ENCODE results near the gene REEP6. TPM values are rescaled to one million over a fixed set of nuclear protein-coding genes. Genes with fewer than 3 reads are reported as not detected.

REEP6 gene
- total RNA-seq, 2 donors from 2014 or later: 5.0 to 6.4 TPM

DNA sequence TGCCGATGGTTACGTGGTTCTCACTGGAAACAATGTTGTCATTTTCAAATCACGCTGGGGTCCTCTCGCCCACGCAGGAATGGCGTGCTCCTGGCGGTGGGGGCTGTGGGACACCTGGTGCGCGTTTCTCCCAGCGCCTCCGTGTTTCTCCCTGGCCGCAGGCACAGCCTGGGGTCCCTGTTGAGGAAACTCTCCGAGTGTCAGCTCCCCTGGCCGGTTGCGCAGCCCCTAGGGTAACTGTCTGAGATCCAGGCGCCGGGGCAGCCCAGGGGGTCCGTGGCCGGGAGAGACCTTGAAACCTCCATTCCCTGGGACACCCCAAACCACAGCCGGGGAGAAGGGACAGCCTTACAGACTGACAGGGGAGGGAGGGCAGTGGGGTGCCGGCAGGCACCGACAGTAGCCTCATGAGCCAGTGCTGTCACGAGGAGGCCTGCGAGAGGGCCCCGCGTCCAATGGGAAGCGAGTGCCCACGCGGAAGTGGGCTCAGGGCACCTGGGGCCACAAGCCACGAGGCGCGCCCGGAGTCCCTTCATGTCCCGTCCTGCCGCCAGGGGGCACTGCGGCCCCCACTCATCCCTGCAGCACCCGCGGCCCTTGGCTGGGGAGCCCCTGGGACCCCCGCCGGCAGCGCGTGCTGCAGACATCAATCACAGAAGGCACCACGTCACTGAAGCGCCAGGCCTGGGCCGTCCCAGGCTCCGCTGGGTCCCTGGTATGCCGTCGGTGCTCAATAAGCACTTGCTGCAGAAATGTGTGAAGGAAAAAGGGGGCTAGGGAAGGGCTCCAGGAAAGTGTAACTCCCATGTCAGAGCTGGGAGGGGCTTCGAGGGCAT lies 12.3 kb downstream of the REEP6 start:
- Histone ChIP-seq H3K27ac (no peak overlapping the region), H3K4me1 (peaks cover 7% of the 10 kb centered on the region), H3K36me3 (no peaks in the 10 kb centered on the region), H3K9ac (ENCODE audit: low read depth in 2 of 2, low read length in 2 of 2) (peak overlapping the region in 1 of 2 donors; percentile 12), H3K4me3 (peak overlapping the region; percentile 5), H3K27me3 (peaks cover 19% of the 10 kb centered on the region), H3K9me3 (no peaks in the 10 kb centered on the region)
- DNase-seq: peak; percentile 62
- TF ChIP-seq, protein P1, sequence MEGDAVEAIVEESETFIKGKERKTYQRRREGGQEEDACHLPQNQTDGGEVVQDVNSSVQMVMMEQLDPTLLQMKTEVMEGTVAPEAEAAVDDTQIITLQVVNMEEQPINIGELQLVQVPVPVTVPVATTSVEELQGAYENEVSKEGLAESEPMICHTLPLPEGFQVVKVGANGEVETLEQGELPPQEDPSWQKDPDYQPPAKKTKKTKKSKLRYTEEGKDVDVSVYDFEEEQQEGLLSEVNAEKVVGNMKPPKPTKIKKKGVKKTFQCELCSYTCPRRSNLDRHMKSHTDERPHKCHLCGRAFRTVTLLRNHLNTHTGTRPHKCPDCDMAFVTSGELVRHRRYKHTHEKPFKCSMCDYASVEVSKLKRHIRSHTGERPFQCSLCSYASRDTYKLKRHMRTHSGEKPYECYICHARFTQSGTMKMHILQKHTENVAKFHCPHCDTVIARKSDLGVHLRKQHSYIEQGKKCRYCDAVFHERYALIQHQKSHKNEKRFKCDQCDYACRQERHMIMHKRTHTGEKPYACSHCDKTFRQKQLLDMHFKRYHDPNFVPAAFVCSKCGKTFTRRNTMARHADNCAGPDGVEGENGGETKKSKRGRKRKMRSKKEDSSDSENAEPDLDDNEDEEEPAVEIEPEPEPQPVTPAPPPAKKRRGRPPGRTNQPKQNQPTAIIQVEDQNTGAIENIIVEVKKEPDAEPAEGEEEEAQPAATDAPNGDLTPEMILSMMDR (IDR thresholded peaks at IDR 0.05): peak; percentile 85
- intact Hi-C loops (cut with DNase I): no loop called here

DNA sequence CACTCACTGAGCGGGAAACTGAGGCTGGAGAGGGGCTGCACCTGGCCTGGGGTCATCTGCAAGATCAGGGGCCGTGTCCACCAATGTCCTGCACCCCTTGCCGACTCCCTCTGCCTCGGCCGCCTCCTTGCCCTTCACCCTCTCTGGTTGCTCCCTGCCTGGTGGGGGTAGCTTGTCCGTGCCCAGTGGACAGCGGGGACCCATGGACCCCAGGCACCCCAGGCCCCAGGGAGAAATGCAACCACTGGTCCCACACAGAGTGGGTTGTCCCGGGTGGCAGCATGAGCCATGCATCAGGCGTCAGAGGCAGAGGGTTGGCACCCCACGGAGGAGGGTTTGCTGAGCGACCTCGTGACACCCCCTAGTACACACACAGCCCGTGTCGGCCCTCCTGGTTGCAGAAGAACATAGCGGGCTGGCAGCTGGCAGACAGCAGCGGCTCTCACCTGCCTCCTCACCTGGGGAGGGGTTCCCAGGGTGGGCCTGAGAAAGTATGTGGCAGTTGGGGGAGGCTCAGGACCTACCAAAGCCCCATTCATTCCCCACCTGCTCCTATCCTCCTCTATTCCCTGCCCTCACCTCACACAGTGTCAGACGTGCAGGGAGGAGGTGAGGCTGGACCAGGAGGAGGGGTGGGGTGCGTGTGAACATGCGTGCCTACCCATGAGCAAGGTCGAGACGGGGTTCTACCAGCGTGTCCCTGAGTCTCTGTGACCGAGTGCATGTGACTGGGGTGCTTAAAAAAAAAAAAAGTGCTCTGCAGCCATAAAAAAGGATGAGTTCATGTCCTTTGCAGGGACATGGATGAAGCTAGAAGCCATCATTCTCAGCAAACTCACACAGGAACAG lies 13.2 kb downstream of the REEP6 start:
- H3K4me1 ChIP-seq: peaks cover 7% of the 10 kb centered on the region
- no peak for DNase-seq
- H3K27me3 ChIP-seq: peaks cover 19% of the 10 kb centered on the region
- no peaks in the 10 kb centered on the region for H3K9me3 ChIP-seq
- TF ChIP-seq, protein P1 (IDR thresholded peaks at IDR 0.05): no peak
- intact Hi-C loops (cut with DNase I): no loop called here
- no peak overlapping the region for H3K4me3 ChIP-seq
- H3K27ac ChIP-seq: no peak overlapping the region
- H3K9ac ChIP-seq (ENCODE audit: low read depth in 2 of 2, low read length in 2 of 2): no peak overlapping the region
- no peaks in the 10 kb centered on the region for H3K36me3 ChIP-seq

DNA sequence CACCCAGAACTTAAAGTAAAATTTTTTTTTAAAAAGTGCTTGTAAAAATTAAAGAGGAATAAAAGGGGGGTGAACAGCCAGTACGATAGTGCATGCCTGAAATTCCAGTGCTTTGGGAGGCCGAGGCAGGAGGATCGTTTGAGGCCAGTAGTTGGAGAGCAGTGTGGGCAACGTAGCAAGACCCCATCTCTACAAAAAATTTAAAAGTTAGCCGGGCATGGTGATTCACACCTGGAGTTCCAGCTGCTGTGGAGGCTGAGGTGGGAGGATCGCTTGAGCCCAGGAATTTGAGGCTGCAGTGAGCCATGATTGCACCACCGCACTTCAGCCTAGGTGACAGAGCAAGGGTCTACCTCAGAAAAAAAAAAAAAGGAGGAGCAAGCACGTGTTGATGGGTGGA lies 14.0 kb downstream of the REEP6 start:
- no peak for DNase-seq
- H3K4me1 ChIP-seq: peaks cover 7% of the 10 kb centered on the region
- no peaks in the 10 kb centered on the region for H3K36me3 ChIP-seq
- H3K9ac ChIP-seq (ENCODE audit: low read depth in 2 of 2, low read length in 2 of 2): no peak overlapping the region
- peaks cover 19% of the 10 kb centered on the region for H3K27me3 ChIP-seq
- TF ChIP-seq, protein P1 (IDR thresholded peaks at IDR 0.05): no peak
- no peaks in the 10 kb centered on the region for H3K9me3 ChIP-seq
- H3K4me3 ChIP-seq: no peak overlapping the region
- intact Hi-C loops (cut with DNase I): no loop called here
- no peak overlapping the region for H3K27ac ChIP-seq

DNA sequence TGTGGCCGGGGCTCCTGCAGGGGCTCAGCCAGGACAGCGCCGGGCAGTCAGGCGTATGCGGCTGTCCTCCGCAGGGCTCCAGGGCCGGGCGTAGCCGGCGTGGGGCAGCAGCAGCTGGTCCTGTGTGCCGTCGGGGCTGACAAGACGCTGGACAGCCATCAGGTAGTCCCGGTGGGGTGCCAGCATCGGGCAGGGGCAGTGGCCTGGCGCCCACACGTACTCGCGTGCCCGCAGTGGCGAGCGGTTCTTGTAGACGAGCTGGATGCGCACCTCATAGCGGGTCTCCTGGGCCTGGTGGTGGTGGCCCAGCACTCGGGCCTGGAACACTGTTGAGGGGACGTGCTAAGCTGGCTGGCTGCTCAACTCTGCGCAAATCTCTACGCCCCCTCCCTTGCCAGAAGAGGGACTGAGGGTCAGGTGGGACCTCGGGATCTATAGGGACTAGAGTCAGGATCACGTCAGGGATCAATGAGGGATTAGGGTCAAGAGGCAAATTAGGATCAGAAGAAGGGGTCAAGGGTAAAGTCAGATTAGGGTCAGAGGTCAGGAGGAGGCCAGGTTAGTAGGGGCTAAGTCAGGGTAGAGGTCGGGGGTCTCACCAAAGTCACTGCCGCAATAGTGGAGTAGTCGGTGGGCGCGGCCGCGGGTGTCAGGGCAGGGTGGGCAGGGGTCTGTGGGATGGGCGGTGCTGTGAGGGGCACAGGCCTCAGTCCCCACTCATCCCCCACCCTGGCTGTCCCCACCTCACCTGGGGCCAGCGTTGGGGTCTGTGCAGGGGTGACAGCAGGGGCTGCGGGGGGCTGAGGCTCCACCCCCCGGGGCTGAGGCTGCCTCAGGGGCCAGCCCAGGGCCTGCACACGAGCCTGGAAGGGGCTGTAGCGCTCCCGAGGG lies 15.3 kb downstream of the REEP6 start:
- Histone ChIP-seq H3K4me1 (peaks cover 7% of the 10 kb centered on the region), H3K36me3 (no peaks in the 10 kb centered on the region), H3K4me3 (no peak overlapping the region), H3K9me3 (no peaks in the 10 kb centered on the region), H3K27ac (no peak overlapping the region), H3K9ac (ENCODE audit: low read depth in 2 of 2, low read length in 2 of 2) (no peak overlapping the region), H3K27me3 (peaks cover 19% of the 10 kb centered on the region)
- intact Hi-C loops (cut with DNase I): no loop called here
- TF ChIP-seq, protein P1 (IDR thresholded peaks at IDR 0.05): no peak
- no peak for DNase-seq

DNA sequence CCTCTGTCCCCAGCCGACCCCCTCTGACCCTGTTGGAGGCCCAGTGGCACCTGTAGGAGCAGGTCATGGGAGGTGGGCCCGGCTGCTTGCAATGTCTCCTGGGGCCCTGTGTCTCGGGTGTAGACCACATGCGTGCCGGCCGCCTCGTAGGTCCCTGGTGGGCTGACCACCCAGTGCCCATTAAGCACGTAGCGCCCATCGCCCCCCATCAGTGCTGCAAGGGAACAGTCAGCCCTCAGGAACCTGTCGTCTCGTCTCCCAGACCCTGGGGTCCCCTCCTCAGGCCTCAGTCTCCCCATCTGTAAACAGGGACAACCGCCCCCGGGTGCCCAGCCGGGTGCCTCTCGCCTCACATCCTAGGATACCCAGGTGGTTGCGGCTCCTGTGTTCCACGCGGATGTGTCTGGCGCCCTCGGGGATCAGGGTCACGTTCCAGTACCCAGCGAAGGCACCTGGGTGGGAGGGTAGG lies 16.2 kb downstream of the REEP6 start:
- Histone ChIP-seq H3K4me3 (no peak overlapping the region), H3K9ac (ENCODE audit: low read depth in 2 of 2, low read length in 2 of 2) (no peak overlapping the region), H3K4me1 (peaks cover 7% of the 10 kb centered on the region), H3K36me3 (no peaks in the 10 kb centered on the region), H3K27me3 (peaks cover 23% of the 10 kb centered on the region), H3K27ac (no peak overlapping the region), H3K9me3 (no peaks in the 10 kb centered on the region)
- no peak for DNase-seq
- intact Hi-C loops (cut with DNase I): no loop called here
- TF ChIP-seq, protein P1 (IDR thresholded peaks at IDR 0.05): no peak

Data from colonic mucosa (tissue), 4 donors.